ENCODE data around the gene MKNK2. TPM values are rescaled to one million over a fixed set of nuclear protein-coding genes. Genes with fewer than 3 reads are reported as not detected.

MKNK2 gene
- total RNA-seq, 1 experiment from 2014 or later = 33.9 TPM

DNA sequence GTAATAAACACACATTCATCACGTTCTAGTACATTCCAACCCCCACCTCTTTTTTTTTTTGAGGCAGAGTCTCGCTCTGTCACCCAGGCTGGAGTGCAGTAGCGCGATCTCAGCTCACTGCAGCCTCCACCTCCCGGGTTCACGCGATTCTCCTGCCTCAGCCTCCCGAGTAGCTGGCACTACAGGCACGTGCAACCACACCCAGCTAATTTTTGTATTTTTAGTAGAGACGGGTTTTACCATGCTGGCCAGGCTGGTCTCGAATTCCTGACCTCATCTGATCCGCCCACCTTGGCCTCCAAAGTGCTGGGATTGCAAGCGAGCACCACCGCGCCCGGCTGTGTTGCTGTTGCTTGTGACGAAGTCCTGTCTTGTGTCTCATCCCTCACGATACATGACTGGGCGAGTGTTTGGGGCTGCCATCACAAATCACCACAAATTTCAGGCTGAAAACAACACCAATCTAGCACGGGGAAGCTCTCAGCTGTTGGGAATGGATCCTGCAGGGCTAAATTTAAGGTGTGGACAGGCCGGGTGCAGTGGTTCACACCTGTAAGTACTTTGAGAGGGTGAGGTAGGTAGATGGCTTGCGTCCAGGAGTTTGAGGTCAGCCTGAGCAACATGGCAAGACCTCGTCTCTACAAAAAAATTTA is 29.4 kb upstream of the MKNK2 start:
- no peak for DNase-seq (ENCODE audit: low spot score)

DNA sequence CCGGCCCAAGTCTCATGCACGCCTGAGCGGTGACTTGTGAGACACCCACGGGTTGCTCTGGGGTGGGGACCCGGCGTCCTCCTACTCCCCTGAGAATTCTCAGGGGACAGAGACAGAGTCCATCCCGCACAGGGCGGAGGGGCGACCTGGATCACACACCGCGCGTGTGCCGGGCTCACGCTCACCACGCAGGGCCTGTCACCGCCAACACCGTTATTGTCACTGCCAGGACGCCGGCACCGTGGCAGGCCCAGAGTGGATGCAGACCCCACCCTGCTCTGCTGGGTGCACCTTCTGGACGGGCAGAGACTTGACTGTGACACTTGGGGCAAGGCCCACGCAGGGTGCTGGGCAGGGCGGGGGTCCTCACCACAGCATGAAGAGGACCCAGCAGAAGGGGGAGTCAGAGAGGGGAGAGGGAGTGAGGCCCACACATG is 28.8 kb upstream of the MKNK2 start:
- no peak for DNase-seq (ENCODE audit: low spot score)

DNA sequence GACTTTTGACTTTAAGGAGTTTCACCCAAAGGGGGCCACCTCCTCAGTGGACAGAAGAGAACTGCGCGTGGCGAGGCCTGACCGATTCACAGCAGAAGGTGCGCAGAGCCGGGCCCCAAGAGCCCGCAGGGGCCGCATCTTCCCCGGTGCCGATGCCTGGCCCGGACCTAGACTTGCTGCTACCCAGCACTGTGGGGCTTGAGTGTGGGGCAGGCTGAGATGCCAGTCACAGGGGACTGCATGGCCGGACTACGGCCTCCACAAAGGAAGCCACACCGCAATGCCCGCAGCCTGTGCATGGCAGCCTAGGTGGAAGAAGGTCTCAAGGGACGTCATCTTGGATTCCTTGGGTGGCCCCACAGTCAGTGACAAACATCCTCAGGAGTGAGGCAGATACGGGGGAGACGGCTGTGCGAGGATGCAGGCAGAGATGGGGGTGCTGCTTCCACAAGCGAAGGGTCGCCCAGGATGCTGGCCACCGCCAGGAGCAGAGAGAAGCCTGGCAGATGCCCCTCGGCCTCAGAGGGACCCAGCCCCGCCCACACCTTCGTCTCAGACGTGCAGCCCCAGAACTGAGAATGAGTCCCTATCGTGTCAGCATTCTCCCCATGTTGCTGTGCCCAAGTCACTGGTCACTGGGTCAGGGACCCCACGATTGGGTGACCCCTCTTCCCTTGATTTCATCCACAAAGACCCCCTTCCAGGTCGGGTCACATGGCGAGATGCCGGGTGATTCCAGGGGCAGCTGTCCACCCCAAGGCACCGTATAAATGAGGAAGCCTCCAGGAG is 28.2 kb upstream of the MKNK2 start:
- no peak for DNase-seq (ENCODE audit: low spot score)

GRCh38 chr19:2077833-2078619 is 27.0 kb upstream of the MKNK2 start:
- no peak for DNase-seq (ENCODE audit: low spot score)

DNA sequence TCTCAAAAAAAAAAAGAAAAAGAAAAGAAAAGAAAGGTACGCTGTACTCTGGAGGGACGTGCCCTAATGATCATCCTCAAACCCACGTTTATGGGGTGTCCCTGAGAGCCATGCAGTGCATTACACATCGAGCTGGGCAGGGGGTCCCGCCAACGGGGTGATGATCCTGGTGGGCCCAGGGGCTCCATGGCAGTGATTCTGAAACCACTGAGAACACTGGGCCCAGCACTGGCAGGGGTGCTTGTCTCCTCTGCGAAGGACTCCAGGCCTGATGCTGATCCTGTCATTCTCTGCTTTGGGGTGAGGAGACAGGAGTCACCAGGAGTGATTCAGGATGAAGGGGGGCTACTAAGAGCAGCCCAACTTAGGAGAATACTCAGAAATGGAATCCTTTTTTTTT is 26.4 kb upstream of the MKNK2 start:
- no peak for DNase-seq (ENCODE audit: low spot score)

DNA sequence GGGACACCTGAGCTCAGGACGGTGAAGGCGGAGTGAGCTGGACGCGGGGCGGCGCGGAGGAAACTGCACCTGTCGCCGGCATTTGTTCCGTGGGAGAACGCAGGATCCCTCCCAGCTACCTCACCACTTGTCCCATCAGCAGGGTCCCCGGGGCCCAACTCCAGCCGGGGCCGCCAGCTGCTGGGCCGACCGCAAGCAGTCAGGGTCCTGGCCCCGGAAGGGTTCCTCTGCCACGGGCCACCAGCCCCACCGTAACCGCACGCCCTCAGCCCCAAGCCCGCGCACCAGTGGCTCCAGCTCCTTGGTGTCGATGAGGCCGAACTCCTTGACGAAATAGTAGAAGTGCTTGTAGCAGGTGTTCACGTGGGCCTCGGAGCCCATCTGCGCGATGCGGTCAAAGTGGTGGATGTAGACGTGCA is 25.5 kb upstream of the MKNK2 start:
- DNase-seq (ENCODE audit: low spot score) = no peak

GRCh38 chr19:2072757-2073551 is 21.9 kb upstream of the MKNK2 start:
- DNase-seq (ENCODE audit: low spot score) = no peak

- DNase-seq (ENCODE audit: low spot score) = no peak
These were observed 20.1 kb upstream of the MKNK2 start for GRCh38 chr19:2070986-2071673.

DNA sequence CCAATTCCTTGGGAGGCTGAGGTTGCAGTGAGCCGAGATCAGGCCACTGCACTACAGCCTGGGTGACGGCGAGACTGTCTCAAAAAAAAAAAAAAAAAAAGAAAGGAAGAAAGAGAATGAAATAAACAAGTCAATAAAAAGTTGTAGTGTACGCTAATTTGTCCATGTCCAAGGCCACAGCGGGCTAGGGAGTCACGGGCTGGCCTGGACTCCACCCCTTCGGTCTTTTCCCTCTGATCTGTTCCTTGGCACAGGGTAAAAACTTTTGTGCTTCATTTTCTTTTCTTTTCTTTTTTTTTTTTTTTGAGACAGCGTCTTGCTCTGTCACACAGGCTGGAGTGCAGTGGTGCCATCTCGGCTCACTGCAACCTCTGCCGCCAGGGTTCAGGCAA is 19.4 kb upstream of the MKNK2 start:
- DNase-seq (ENCODE audit: low spot score) = no peak

GRCh38 chr19:2064788-2065524 is 13.9 kb upstream of the MKNK2 start:
- no peak for DNase-seq (ENCODE audit: low spot score)

DNA sequence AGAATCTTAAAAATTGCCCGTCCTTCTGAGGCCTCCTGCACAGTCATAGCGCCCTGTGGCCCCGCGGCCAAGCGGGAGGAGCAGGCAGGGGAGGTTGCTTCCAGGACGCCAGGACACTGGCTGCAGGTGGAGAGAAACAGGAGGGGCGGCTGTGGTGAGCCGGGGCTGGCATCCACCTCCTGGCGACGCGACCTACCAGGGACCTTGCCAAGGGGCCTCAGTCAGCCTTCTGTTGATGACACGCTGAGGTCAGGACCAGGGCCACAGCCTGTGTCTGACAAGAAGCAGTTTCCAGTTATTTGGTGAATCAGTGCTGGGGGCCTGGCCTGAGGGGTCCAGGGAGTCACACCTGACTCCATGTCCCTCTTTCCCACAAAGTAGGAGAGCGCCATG is 13.3 kb upstream of the MKNK2 start:
- DNase-seq (ENCODE audit: low spot score) = no peak

DNA sequence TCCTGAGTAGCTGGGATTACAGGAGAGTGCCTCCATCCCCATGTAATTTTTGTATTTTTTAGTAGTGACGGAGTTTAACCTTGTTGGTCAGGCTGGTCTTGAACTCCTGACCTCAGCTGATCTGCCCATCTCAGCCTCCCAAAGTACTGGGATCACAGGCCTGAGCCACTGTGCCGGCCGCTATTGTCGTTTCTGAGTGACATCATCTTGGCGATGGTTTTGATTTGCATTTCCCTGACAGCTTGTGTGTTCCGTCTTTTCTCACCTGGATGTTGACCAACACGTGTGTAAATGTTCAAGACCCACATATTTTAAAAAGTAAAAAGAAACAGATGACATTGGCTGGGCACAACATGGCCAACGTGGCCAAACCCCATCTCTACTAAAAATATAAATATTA is 12.8 kb upstream of the MKNK2 start:
- DNase-seq (ENCODE audit: low spot score) = no peak

GRCh38 chr19:2062770-2063169 is 11.7 kb upstream of the MKNK2 start:
- DNase-seq (ENCODE audit: low spot score) = no peak

DNA sequence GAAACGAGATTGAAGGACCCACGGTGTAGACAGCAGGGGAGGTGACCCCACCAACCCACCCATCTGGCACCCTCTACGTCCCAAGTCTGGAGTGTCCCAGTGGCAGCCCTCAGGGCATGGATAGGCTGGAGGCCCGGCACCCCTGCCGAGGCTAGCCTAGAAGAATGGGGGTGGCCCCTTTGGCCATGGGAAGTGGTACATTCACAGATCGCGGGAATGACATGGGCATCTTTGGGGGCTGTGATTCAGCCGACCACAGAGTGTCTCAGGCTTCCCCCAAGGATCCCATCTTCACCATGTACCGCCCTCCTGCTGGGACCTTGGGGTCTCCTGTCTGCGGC is 11.3 kb upstream of the MKNK2 start:
- no peak for DNase-seq (ENCODE audit: low spot score)

DNA sequence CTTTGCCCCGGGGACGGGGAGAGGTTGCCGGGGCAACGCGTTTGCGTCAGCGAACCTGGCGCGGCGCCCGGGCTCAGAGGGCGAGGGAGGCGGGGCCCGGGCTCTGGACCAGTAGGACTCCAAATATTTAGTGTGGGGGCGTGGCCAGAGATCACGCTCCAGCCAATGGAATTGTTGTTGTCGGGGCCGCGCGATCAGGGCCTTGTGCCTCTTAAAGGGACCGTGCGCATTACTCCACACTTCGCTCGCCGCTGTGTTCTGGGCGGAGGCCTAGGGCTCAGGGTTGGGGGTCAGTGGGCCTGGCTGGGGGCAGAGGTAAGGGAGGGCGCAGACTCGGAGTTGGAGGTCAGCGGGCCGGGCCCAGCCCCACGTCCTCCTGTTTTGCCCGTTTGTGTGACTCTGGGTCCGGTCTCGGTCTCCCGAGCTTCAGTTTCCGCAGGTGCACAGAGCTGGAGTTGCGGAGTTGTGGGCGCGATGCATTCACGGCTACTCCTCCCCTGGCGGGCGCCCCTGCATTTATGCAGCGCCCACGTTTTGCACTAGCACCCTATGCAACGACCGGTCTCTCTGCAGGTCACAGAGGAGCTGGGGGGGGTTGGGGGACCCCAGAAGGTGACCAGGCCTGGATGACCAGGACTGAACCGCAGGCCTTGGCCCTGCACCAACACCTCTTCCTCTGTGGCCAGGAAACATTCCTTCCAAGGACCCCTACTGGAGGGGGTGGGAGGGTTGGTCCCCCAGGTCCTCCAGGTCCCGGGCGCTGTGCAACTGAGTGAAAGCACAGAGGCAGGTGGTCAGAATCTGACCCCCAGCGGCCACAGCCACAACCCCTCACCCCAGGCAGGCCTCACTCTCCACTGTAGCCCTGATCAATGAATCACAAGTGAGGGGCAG is 10.7 kb upstream of the MKNK2 start:
- DNase-seq (ENCODE audit: low spot score) = peak; percentile 96

GRCh38 chr19:2060884-2061494 is 9.9 kb upstream of the MKNK2 start:
- DNase-seq (ENCODE audit: low spot score) = peak; percentile 51

GRCh38 chr19:2059422-2060201 is 8.6 kb upstream of the MKNK2 start:
- DNase-seq (ENCODE audit: low spot score) = peak; percentile 77
